Bronchial epithelial cell (primary cell): Measurements from ENCODE around the gene SERPINB12. TPM values are rescaled to one million over a fixed set of nuclear protein-coding genes. Genes with fewer than 3 reads are reported as not detected.
A peak's percentile ranks its signal among the peaks of the same experiment; 100 is the strongest.

ENCODE experiments used
- DNase-seq: peaks from one replicate; pipeline ENCODE4 v3.0.0-alpha.2; 2010; ENCODE audit warnings: low read depth
- FAIRE-seq: peaks from 2 replicates; lab custom pipeline; 2011; peaks lifted over from hg19 to GRCh38; lab: Jason Lieb, UNC
- H3K27me3 ChIP-seq: 2 replicates; pipeline ENCODE4 v1.5.1; 2011; ENCODE audit warnings: low read length; ENCODE audit not compliant: control insufficient read depth, insufficient read depth
- H3K36me3 ChIP-seq: 2 replicates; pipeline ENCODE4 v1.5.1; 2011; ENCODE audit warnings: low read length; ENCODE audit not compliant: control insufficient read depth, insufficient read depth
- H3K4me3 ChIP-seq: 2 replicates; pipeline ENCODE4 v1.5.1; 2011; ENCODE audit warnings: mild to moderate bottlenecking, low read depth, low read length, control low read depth
- CTCF ChIP-seq: IDR thresholded peaks from 2 replicates; pipeline ENCODE4 v1.5.1; 2011; ENCODE audit warnings: mild to moderate bottlenecking, moderate library complexity, low read length, control low read depth, inconsistent platforms; ENCODE audit not compliant: insufficient read depth, severe bottlenecking
- total RNA-seq: library from RNA; depleted of rRNA; stranded (reverse); fragments of >200 nt; gene quantifications from 2 replicates; pipeline ENCODE4 v1.2.1, GENCODE V29; 2014

Gene SERPINB12
- total RNA-seq, 1 donor from 2014 or later: 0.53 TPM

- H3K4me3 ChIP-seq: no peak overlapping the region
- no peak for TF ChIP-seq CTCF
- H3K27me3 ChIP-seq: no peaks in the 10 kb centered on the region
- H3K36me3 ChIP-seq: no peaks in the 10 kb centered on the region
- FAIRE-seq (no peak), DNase-seq (no peak)
Observed at GRCh38 chr18:63579616-63580015, 37.4 kb downstream of the SERPINB12 start.

- FAIRE-seq: no peak
- H3K36me3 ChIP-seq: no peaks in the 10 kb centered on the region
- DNase-seq: no peak
- no peaks in the 10 kb centered on the region for H3K27me3 ChIP-seq
- no peak for TF ChIP-seq CTCF
- no peak overlapping the region for H3K4me3 ChIP-seq
Observed at GRCh38 chr18:63585988-63586387, 43.8 kb downstream of the SERPINB12 start.

- no peak for TF ChIP-seq CTCF
- Histone ChIP-seq H3K4me3 (no peak overlapping the region), H3K36me3 (no peaks in the 10 kb centered on the region), H3K27me3 (no peaks in the 10 kb centered on the region)
- FAIRE-seq (no peak), DNase-seq (peak; percentile 73)
Observed at GRCh38 chr18:63586431-63586830, 44.3 kb downstream of the SERPINB12 start.

- TF ChIP-seq CTCF: no peak
- FAIRE-seq: peak; percentile 55
- Histone ChIP-seq H3K4me3 (peak within 1 kb of the TSS; percentile 41), H3K36me3 (no peaks in the 10 kb centered on the region), H3K27me3 (no peaks in the 10 kb centered on the region)
- peak; percentile 97 for DNase-seq
Observed at GRCh38 chr18:63586966-63587365, 44.8 kb downstream of the SERPINB12 start, which contains the start of gene SERPINB13. TSS of gene SERPINB13 (plus strand) at chr18:63587343. CDS start at chr18:63588668, 1,325 bp downstream.

- no peak for TF ChIP-seq CTCF
- peak; percentile 68 for DNase-seq
- Histone ChIP-seq H3K27me3 (no peaks in the 10 kb centered on the region), H3K4me3 (no peak overlapping the region), H3K36me3 (peaks cover 3% of the 10 kb centered on the region)
- no peak for FAIRE-seq
Observed at GRCh38 chr18:63588909-63589308, 46.7 kb downstream of the SERPINB12 start.

GRCh38 chr18:63590373-63590772 is 48.2 kb downstream of the SERPINB12 start:
- FAIRE-seq (peak; percentile 28), DNase-seq (no peak)

More at GRCh38 chr18:63590373-63590772, 48.2 kb downstream of the SERPINB12 start:
- no peaks in the 10 kb centered on the region for H3K27me3 ChIP-seq
- H3K36me3 ChIP-seq: peaks cover 4% of the 10 kb centered on the region
- no peak overlapping the region for H3K4me3 ChIP-seq
- no peak for TF ChIP-seq CTCF
